GM23338 (cell line): ENCODE measurements around the gene KRTAP10-1.
"Not testable (repeated sequence)": the region's sequence is repeated elsewhere in the genome, so short reads cannot be mapped to it uniquely, and the experiment has no call there.

Experiments used
- CREB1 ChIP-seq: fragments of 250-450 bp; sonication (Bioruptor Pico); IDR thresholded peaks from 2 replicates; pipeline ENCODE4 v1.5.0; 2020; ENCODE audit warnings: low read depth, mild to moderate bottlenecking, moderate library complexity
- CTCF ChIP-seq, 2 experiments: fragments of 200-600 bp in 1 of 2; sonication (generic) in 1 of 2; conservative IDR thresholded peaks; 2 replicates each; pipeline versions ENCODE4 v1.5.1 to v1.6.1; 2016 to 2017; ENCODE audit warnings: antibody characterized with exemption in 2 of 2, low read depth in 2 of 2, mild to moderate bottlenecking in 2 of 2, moderate library complexity in 1 of 2
- ETS1 ChIP-seq: IDR thresholded peaks from 2 replicates; pipeline ENCODE4 v1.6.1; 2016; ENCODE audit warnings: antibody characterized with exemption
- EZH2 ChIP-seq: fragments of 200-600 bp; sonication (generic); IDR thresholded peaks from one replicate; pipeline ENCODE4 v1.8.0; 2017; ENCODE audit warnings: antibody characterized with exemption, mild to moderate bottlenecking, low read depth; ENCODE audit not compliant: unreplicated experiment
- EZH2phosphoT487 ChIP-seq: fragments of 200-600 bp; sonication (generic); IDR thresholded peaks from one replicate; pipeline ENCODE4 v1.8.1; 2018; ENCODE audit warnings: antibody characterized with exemption; ENCODE audit not compliant: unreplicated experiment
- JUNB ChIP-seq: IDR thresholded peaks from one replicate; pipeline ENCODE4 v1.6.1; 2016; ENCODE audit warnings: antibody characterized with exemption; ENCODE audit not compliant: unreplicated experiment
- NANOG ChIP-seq: IDR thresholded peaks from 2 replicates; pipeline ENCODE4 v1.6.1; 2016; ENCODE audit warnings: antibody characterized with exemption, borderline replicate concordance
- POLR2AphosphoS5 ChIP-seq: IDR thresholded peaks from 2 replicates; pipeline ENCODE4 v1.6.1; 2016; ENCODE audit warnings: antibody characterized with exemption, low read depth
- REST ChIP-seq: IDR thresholded peaks from one replicate; pipeline ENCODE4 v1.6.1; 2018; ENCODE audit warnings: antibody characterized with exemption; ENCODE audit not compliant: unreplicated experiment
- STAT1 ChIP-seq: IDR thresholded peaks from one replicate; pipeline ENCODE4 v1.6.1; 2016; ENCODE audit warnings: antibody characterized with exemption; ENCODE audit not compliant: unreplicated experiment
- ZNF114 ChIP-seq: fragments of 250-450 bp; sonication (Bioruptor Pico); IDR thresholded peaks from 2 replicates; pipeline ENCODE4 v1.5.0; 2020; ENCODE audit warnings: mild to moderate bottlenecking, moderate library complexity
- ZNF331 ChIP-seq: fragments of 250-450 bp; sonication (Bioruptor Pico); IDR thresholded peaks from 2 replicates; pipeline ENCODE4 v1.5.0; 2020; ENCODE audit warnings: low read depth, mild to moderate bottlenecking, moderate library complexity

GRCh38 chr21:44573630-44574456 lies 33.8 kb upstream of the KRTAP10-1 start, which contains the start of gene KRTAP10-4:
- not testable (repeated sequence) for TF ChIP-seq CTCF (conservative IDR thresholded peaks at IDR 0.05; ENCODE audit: low read depth in 2 of 2); JUNB; EZH2; REST; STAT1; POLR2AphosphoS5; EZH2phosphoT487; CREB1 (CRISPR knock-in tag); ZNF114 (CRISPR knock-in tag); ETS1; ZNF331; NANOG
